GM12875 (cell line): ENCODE results near the gene MYO1H.
"Not testable (repeated sequence)": the region's sequence is repeated elsewhere in the genome, so short reads cannot be mapped to it uniquely, and the experiment has no call there.

ENCODE experiments used
- H3K4me3 ChIP-seq: one replicate; pipeline ENCODE4 v1.5.1; 2011; ENCODE audit warnings: low read depth, low read length, control low read depth
- CTCF ChIP-seq: IDR thresholded peaks from 2 replicates; pipeline ENCODE4 v1.5.1; 2011; ENCODE audit warnings: low read depth, mild to moderate bottlenecking, control low read depth, inconsistent platforms, low read length, moderate library complexity, borderline replicate concordance; ENCODE audit not compliant: insufficient read depth

The MYO1H gene

GRCh38 chr12:109432431-109432830, 84.7 kb downstream of the MYO1H start:
- H3K4me3 ChIP-seq: no peak overlapping the region
- no peak for TF ChIP-seq CTCF

DNA sequence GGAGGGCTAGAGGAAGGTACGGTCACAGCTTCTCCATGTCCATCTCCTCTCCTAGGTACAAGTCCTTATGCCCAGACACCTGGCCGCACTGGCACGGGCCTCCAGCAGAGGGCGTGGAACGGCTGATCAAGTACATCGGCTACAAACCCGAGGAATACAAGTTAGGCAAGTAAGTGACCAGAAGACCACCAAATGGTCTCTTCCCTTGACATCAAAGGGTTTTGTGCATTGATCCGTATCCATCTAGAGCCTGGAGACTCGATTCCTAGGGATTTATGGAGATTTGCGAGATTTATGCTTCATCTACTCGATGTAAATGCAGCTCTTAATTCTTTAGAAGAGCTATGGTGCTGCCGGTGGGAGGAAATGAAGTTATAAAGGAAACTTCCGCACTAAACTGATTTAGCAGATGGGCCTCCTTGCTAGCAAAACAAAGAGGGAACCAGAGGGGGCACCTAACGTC, 85.2 kb downstream of the MYO1H start:
- peak; percentile 96 for TF ChIP-seq CTCF
- H3K4me3 ChIP-seq: no peak overlapping the region

DNA sequence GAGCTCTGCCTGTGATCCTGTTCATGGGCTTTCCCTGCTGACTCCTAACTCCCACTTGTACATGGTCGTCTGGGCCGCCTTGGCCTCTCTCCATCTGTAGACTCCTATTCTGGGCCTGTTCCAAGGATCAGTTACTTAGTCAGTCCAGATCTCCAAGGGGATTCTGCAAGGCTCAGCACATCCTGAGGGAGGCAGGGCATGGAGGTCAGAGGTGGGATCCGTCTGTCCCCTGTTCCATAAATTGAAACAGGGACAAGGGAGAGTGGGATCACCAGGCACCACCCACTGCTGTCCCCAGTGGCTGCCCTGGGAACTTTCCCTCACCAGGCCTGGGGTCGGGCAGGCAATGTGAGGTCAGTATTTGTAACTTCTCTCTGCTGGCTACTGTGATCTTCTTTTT, 85.9 kb downstream of the MYO1H start:
- peak; percentile 51; the same call in 1 of the 2 replicates for TF ChIP-seq CTCF
- H3K4me3 ChIP-seq: no peak overlapping the region

- no peak overlapping the region for H3K4me3 ChIP-seq
- TF ChIP-seq CTCF: no peak
Observed at GRCh38 chr12:109434582-109434981, 86.9 kb downstream of the MYO1H start.

DNA sequence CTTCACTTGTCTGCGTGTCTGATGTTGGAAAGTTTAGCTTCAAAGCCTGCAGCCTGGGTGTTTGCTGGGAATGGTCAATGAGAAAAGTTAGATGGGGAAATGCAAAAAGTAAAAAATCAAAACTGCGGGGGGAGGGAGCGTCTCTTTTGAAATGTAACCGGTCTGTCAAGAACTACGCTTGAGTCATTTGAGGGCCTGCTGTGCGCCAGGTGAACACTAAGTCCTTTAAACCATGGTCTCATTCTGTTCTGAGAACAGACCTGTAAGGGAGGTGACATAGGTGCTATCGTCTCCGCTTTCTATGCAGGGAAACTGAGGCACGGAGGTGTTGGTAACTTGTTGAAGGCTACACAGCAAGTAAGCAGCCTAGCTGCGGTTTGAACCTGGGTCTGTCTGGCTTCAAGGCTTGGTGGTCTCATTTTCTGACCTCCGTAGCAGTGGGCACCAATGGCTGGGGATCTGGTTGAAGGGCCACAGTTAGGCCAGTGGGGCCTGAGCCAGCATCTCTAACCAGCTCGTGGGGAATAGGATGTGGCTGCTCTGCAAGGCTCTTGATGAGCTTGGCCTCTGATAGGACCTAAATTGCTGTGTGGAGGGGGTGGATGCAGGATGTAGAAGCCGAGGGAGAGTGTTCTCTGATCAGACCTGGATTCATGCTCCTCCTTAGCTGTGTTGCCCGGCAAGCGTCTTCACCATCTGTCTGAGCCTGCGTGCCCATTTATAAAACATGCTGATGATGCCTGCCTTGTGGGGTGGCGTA, 87.9 kb downstream of the MYO1H start:
- H3K4me3 ChIP-seq: no peak overlapping the region
- no peak for TF ChIP-seq CTCF

GRCh38 chr12:109436188-109436560, 88.5 kb downstream of the MYO1H start:
- H3K4me3 ChIP-seq: no peak overlapping the region
- no peak for TF ChIP-seq CTCF

DNA sequence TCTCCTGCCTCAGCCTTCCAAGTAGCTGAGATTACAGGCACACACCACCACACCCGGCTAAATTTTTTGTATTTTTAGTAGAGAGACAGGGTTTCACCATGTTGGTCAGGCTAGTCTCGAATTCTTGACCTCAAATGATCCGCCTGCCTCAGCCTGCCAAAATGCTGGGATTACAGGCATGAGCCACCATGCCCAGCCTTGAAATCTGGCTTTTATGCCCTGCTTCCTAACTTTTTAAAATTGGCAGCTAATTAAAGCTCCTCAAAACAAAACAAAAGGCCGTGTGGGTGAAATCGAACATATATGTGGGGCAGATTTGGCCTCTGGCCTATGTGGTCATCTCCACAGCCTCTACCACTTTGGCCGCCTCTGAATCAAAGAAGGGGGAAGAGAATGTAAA, 91.5 kb downstream of the MYO1H start:
- TF ChIP-seq CTCF: no peak
- no peak overlapping the region for H3K4me3 ChIP-seq

DNA sequence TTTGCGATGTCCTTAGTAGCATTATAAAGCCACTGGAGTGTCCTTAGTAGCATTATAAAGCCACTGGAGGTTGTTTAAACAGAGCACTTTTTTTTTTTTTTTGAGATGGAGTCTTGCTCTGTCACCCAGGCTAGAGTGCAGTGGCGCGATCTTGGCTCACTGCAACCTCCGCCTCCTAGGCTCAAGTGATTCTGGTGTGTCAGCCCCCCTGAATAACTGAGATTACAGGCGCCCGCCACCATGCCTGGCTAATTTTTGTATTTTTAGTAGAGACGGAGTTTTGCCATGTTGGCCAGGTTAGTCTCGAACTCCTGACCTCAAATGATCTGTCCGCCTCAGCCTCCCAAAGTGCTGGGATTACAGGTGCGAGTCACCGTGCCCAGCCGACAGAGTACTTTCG, 92.3 kb downstream of the MYO1H start:
- not testable (repeated sequence) for H3K4me3 ChIP-seq
